Calu3 (cell line): ENCODE measurements around the gene ARGFX. TPM values are rescaled to one million over a fixed set of nuclear protein-coding genes. Genes with fewer than 3 reads are reported as not detected.
"Not testable (repeated sequence)": the region's sequence is repeated elsewhere in the genome, so short reads cannot be mapped to it uniquely, and the experiment has no call there.

ENCODE experiments used
- BruUV-seq: library from RNA; stranded (reverse); fragments of 400-500 nt; replicated peaks from 2 replicates; lab custom pipeline; 2021; lab: Mats Ljungman, UMichigan
- CTCF ChIA-PET: fragments of 300-600 bp; sonication (Branson Sonifier 250); formaldehyde crosslinking; loops from one replicate; lab custom pipeline; 2022; ENCODE audit warnings: antibody characterized with exemption; lab: Charles Lee
- DNase-seq: peaks from one replicate; pipeline ENCODE4 v3.0.0; 2022
- H3K27ac Mint-ChIP-seq: one replicate; pipeline ENCODE4 v1.8.0; 2022; ENCODE audit warnings: mixed read lengths; ENCODE audit not compliant: unreplicated experiment
- H3K27me3 Mint-ChIP-seq: one replicate; pipeline ENCODE4 v1.8.0; 2022; ENCODE audit warnings: mixed read lengths; ENCODE audit not compliant: unreplicated experiment
- H3K36me3 Mint-ChIP-seq: one replicate; pipeline ENCODE4 v1.8.0; 2022; ENCODE audit warnings: mild to moderate bottlenecking, moderate library complexity, mixed read lengths; ENCODE audit not compliant: insufficient read depth, unreplicated experiment
- H3K4me1 Mint-ChIP-seq: one replicate; pipeline ENCODE4 v1.8.0; 2022; ENCODE audit warnings: mild to moderate bottlenecking, low read depth, mixed read lengths; ENCODE audit not compliant: unreplicated experiment
- H3K4me3 Mint-ChIP-seq: one replicate; pipeline ENCODE4 v1.8.0; 2022; ENCODE audit warnings: mild to moderate bottlenecking, low read depth, moderate library complexity, mixed read lengths; ENCODE audit not compliant: unreplicated experiment
- H3K9me3 Mint-ChIP-seq: one replicate; pipeline ENCODE4 v1.8.0; 2022; ENCODE audit warnings: low read depth, mixed read lengths; ENCODE audit not compliant: unreplicated experiment
- CTCF ChIP-seq: fragments of 200-600 bp; IDR thresholded peaks from one replicate; pipeline ENCODE4 v1.8.0; 2022; ENCODE audit warnings: antibody characterized with exemption; ENCODE audit not compliant: unreplicated experiment
- intact Hi-C: fragments of 100-400 bp; cut with micrococcal nuclease; formaldehyde crosslinking; loops from one replicate; pipeline ENCODE4 v1.10.0; 2022; ENCODE audit not compliant: unreplicated experiment
- total RNA-seq: library from RNA; stranded (reverse); gene quantifications from 2 replicates; pipeline ENCODE4 v1.2.3, GENCODE V29; 2022

Gene ARGFX
- total RNA-seq, 1 experiment from 2014 or later = not detected

GRCh38 chr3:121598564-121598963 lies 30.8 kb downstream of the ARGFX start:
- no TSS peak for BruUV-seq
- H3K27me3 Mint-ChIP-seq = no peaks in the 10 kb centered on the region
- no peak for DNase-seq
- H3K4me3 Mint-ChIP-seq = no peak overlapping the region
- no peaks in the 10 kb centered on the region for H3K4me1 Mint-ChIP-seq
- no peaks in the 10 kb centered on the region for H3K9me3 Mint-ChIP-seq
- intact Hi-C loops = no loop called here
- TF ChIP-seq CTCF = no peak
- H3K36me3 Mint-ChIP-seq = no peaks in the 10 kb centered on the region
- CTCF ChIA-PET = no interaction called here
- no peak overlapping the region for H3K27ac Mint-ChIP-seq

- DNase-seq, CTCF ChIA-PET, H3K27me3 Mint-ChIP-seq, BruUV-seq, H3K4me3 Mint-ChIP-seq, H3K4me1 Mint-ChIP-seq, intact Hi-C loops, H3K9me3 Mint-ChIP-seq, H3K36me3 Mint-ChIP-seq, H3K27ac Mint-ChIP-seq: not testable (repeated sequence)
Measured at GRCh38 chr3:121599900-121600299, 32.2 kb downstream of the ARGFX start.

- Mint-ChIP-seq H3K4me3 (no peak overlapping the region), H3K27me3 (no peaks in the 10 kb centered on the region), H3K27ac (no peak overlapping the region), H3K4me1 (no peaks in the 10 kb centered on the region), H3K9me3 (no peaks in the 10 kb centered on the region), H3K36me3 (no peaks in the 10 kb centered on the region)
- CTCF ChIA-PET = no interaction called here
- intact Hi-C loops = no loop called here
- no peak for DNase-seq
- BruUV-seq = no TSS peak
- no peak for TF ChIP-seq CTCF
Measured at GRCh38 chr3:121601212-121601812, 33.6 kb downstream of the ARGFX start.

GRCh38 chr3:121604759-121605158 lies 37.0 kb downstream of the ARGFX start:
- CTCF ChIA-PET = no interaction called here
- intact Hi-C loops = no loop called here

More at GRCh38 chr3:121604759-121605158, 37.0 kb downstream of the ARGFX start:
- DNase-seq = no peak
- Mint-ChIP-seq H3K27me3 (no peaks in the 10 kb centered on the region), H3K4me1 (no peaks in the 10 kb centered on the region), H3K9me3 (no peaks in the 10 kb centered on the region), H3K36me3 (no peaks in the 10 kb centered on the region), H3K4me3 (no peak overlapping the region), H3K27ac (no peak overlapping the region)
- BruUV-seq = no TSS peak
- no peak for TF ChIP-seq CTCF
